ENCODE results near the gene PLEKHN1. TPM values are rescaled to one million over a fixed set of nuclear protein-coding genes. Genes with fewer than 3 reads are reported as not detected.

Gene PLEKHN1
- total and polyA plus RNA-seq, 2 experiments from 2014 or later, result 0.60 to 2.4 TPM

DNA sequence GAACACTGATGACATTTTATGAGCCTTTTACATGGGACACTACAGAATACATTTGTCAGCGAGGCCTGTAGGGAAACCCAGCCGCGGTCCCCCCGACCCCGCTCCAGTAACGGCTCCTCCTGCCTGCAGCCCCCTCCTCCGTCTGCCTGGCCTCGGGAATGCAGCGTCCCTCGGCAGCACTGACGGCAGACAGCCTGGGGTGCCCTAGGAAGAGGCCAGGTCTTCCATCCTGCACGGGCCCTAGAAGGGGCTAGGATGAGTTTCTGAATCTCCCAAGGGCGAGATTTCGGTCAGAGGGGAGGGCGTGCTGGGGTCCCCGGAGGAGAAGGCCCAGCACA is 34.1 kb upstream of the PLEKHN1 start:
- Histone ChIP-seq H2AFZ (no peak overlapping the region), H3K36me3 (replicated peaks; ENCODE audit: insufficient read depth, low read depth) (no peaks in the 10 kb centered on the region), H4K20me1 (ENCODE audit: insufficient read depth, poor library complexity, severe bottlenecking) (no peaks in the 10 kb centered on the region), H3K4me2 (no peak overlapping the region), H3K79me2 (no peaks in the 10 kb centered on the region), H3K4me1 (ENCODE audit: insufficient read depth) (peaks cover 28% of the 10 kb centered on the region), H3K9me3 (ENCODE audit: low read depth) (no peaks in the 10 kb centered on the region), H3K9me2 (replicated peaks; ENCODE audit: insufficient read depth) (no peaks in the 10 kb centered on the region), H3K27me3 (peaks cover 27% of the 10 kb centered on the region), H3K27ac (no peak overlapping the region), H3K4me3 (no peak overlapping the region)
- TF ChIP-seq, protein P1, sequence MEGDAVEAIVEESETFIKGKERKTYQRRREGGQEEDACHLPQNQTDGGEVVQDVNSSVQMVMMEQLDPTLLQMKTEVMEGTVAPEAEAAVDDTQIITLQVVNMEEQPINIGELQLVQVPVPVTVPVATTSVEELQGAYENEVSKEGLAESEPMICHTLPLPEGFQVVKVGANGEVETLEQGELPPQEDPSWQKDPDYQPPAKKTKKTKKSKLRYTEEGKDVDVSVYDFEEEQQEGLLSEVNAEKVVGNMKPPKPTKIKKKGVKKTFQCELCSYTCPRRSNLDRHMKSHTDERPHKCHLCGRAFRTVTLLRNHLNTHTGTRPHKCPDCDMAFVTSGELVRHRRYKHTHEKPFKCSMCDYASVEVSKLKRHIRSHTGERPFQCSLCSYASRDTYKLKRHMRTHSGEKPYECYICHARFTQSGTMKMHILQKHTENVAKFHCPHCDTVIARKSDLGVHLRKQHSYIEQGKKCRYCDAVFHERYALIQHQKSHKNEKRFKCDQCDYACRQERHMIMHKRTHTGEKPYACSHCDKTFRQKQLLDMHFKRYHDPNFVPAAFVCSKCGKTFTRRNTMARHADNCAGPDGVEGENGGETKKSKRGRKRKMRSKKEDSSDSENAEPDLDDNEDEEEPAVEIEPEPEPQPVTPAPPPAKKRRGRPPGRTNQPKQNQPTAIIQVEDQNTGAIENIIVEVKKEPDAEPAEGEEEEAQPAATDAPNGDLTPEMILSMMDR (IDR thresholded peaks at IDR 0.05; ENCODE audit: poor library complexity), result no peak
- TF ChIP-seq EZH2 (IDR thresholded peaks at IDR 0.05; ENCODE audit: borderline replicate concordance) (no peak), EZH2phosphoT487 (IDR thresholded peaks at IDR 0.05; ENCODE audit: low read depth, severe bottlenecking, unreplicated experiment) (no peak)
- WGBS (ENCODE audit: low lambda C conversion rate, missing lambda C conversion rate), result 66% methylated on average over 14 of the region's 16 CpGs
- no peak for DNase-seq (ENCODE audit: low spot score)

DNA sequence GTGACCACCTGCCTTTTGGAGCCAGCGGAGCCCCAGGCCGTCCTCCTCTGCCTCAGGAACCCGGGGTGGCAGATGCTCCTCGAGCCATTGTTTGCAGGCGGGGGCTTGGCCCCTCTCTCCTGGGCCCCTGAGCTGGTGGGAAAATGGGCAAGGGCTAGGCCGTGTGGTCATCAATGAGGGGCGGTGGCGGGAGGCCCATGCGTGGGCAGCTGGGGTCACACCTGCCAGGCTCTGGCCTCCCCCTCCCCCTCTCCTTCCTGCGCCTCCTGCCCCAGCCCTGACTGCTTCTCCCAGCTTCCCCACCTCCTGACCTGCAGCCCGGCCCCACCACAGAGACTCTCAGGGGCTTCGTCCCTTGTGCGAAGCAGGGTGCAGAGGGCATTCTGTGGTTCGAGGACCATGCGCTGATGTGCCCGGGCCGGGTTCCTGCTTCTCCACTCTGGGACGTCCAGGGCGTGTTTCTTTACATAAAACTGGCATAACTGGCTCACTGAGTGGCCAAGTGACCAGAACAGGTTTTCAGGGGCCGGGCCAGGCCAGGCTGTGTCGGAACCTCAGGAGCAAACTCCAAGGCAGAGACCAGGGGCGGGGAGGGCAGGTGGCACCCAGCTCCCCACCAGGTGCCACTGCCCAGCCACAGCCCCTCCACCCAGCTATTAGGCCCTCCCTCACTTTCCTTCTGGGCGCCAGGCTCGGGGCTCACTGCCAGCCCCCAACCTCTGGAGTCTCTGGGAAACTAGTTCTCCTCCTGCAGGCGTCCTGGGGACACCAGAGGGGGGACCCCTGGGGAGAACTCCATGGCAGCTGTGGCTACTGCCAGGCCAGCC is 33.3 kb upstream of the PLEKHN1 start:
- Histone ChIP-seq H3K4me1 (ENCODE audit: insufficient read depth) (peaks cover 28% of the 10 kb centered on the region), H3K4me2 (no peak overlapping the region), H3K27ac (no peak overlapping the region), H3K79me2 (no peaks in the 10 kb centered on the region), H4K20me1 (ENCODE audit: insufficient read depth, poor library complexity, severe bottlenecking) (no peaks in the 10 kb centered on the region), H3K9me3 (ENCODE audit: low read depth) (no peaks in the 10 kb centered on the region), H3K36me3 (replicated peaks; ENCODE audit: insufficient read depth, low read depth) (no peaks in the 10 kb centered on the region), H3K27me3 (peaks cover 23% of the 10 kb centered on the region), H2AFZ (no peak overlapping the region), H3K9me2 (replicated peaks; ENCODE audit: insufficient read depth) (no peaks in the 10 kb centered on the region), H3K4me3 (no peak overlapping the region)
- 79% methylated on average over 22 of the region's 25 CpGs for WGBS (ENCODE audit: low lambda C conversion rate, missing lambda C conversion rate)
- no peak for DNase-seq (ENCODE audit: low spot score)
- TF ChIP-seq, protein P1 (IDR thresholded peaks at IDR 0.05; ENCODE audit: poor library complexity), result no peak
- TF ChIP-seq EZH2 (IDR thresholded peaks at IDR 0.05; ENCODE audit: borderline replicate concordance) (no peak), EZH2phosphoT487 (IDR thresholded peaks at IDR 0.05; ENCODE audit: low read depth, severe bottlenecking, unreplicated experiment) (no peak)

DNA sequence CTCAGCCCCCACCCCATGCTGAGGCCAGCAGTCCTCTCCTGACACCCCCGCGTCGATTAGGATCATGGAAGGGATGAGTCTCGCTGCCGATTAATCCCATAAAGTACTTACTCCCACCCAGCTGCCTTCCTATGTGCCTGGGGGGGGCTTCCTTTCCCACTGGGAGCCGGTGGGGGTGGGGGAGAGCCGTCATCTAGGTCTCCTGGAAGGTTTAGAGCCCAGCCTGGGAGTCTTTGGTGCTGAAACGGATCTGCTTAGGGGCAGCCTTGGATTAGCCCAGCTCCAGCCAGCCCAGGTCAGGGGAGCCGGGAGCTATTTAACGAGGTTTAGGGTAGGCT is 32.7 kb upstream of the PLEKHN1 start:
- no peaks in the 10 kb centered on the region for H3K36me3 ChIP-seq (replicated peaks; ENCODE audit: insufficient read depth, low read depth)
- no peaks in the 10 kb centered on the region for H3K9me3 ChIP-seq (ENCODE audit: low read depth)
- no peaks in the 10 kb centered on the region for H3K9me2 ChIP-seq (replicated peaks; ENCODE audit: insufficient read depth)
- no peaks in the 10 kb centered on the region for H4K20me1 ChIP-seq (ENCODE audit: insufficient read depth, poor library complexity, severe bottlenecking)
- H3K4me1 ChIP-seq (ENCODE audit: insufficient read depth), result peaks cover 28% of the 10 kb centered on the region
- H3K79me2 ChIP-seq, result no peaks in the 10 kb centered on the region
- H2AFZ ChIP-seq, result no peak overlapping the region
- TF ChIP-seq EZH2 (IDR thresholded peaks at IDR 0.05; ENCODE audit: borderline replicate concordance), result no peak
- TF ChIP-seq EZH2phosphoT487 (IDR thresholded peaks at IDR 0.05; ENCODE audit: low read depth, severe bottlenecking, unreplicated experiment), result no peak
- TF ChIP-seq, protein P1 (IDR thresholded peaks at IDR 0.05; ENCODE audit: poor library complexity), result no peak
- peaks cover 23% of the 10 kb centered on the region for H3K27me3 ChIP-seq
- H3K27ac ChIP-seq, result no peak overlapping the region
- H3K4me2 ChIP-seq, result no peak overlapping the region
- no peak for DNase-seq (ENCODE audit: low spot score)
- H3K4me3 ChIP-seq, result no peak overlapping the region
- WGBS (ENCODE audit: low lambda C conversion rate, missing lambda C conversion rate), result 37% methylated on average over 9 of the region's 10 CpGs

Measured in hepatocyte (in vitro differentiated cells).